T-cell (primary cell): ENCODE results near the gene ATP5F1B. TPM values are rescaled to one million over a fixed set of nuclear protein-coding genes. Genes with fewer than 3 reads are reported as not detected.

Source experiments
- ATAC-seq, 4 experiments: fragments of 200-7000 bp in 3 of 4; fragments of 150-1000 bp in 1 of 4; cut with Tn5 transposase; replicated peaks in 1 of 4; 1 replicate in 3 of 4; 2 replicates in 1 of 4; pipeline ENCODE4 v1.10.0; 2021; ENCODE audit warnings: moderate library complexity in 3 of 4, mild to moderate bottlenecking in 2 of 4, moderate number of reproducible peaks in 1 of 4
- CTCF ChIA-PET, 2 donors: fragments of 300-600 bp; sonication (Branson Sonifier 250); formaldehyde crosslinking; loops; one replicate each; lab custom pipeline; 2022; ENCODE audit warnings: antibody characterized with exemption in 2 of 2; lab: Charles Lee
- POLR2A ChIA-PET, 2 donors: fragments of 300-600 bp; sonication (Branson Sonifier 250); formaldehyde crosslinking; loops; one replicate each; lab custom pipeline; 2022; ENCODE audit warnings: antibody characterized with exemption in 2 of 2; lab: Charles Lee
- DNase-seq, 35 experiments: peaks; one replicate each; pipeline versions ENCODE4 v3.0.0 to v3.0.0-alpha.2; 2013 to 2023
- H3K27ac ChIP-seq: one replicate; pipeline ENCODE4 v1.5.1; 2013; ENCODE audit warnings: low read length
- H3K27me3 ChIP-seq, 2 experiments: replicated peaks in 1 of 2; 1 replicate in 1 of 2; 2 replicates in 1 of 2; pipeline versions ENCODE4 v1.6.1 to v1.7.0; 2013; ENCODE audit warnings: low read length in 1 of 2, mixed read lengths in 1 of 2; ENCODE audit not compliant: control insufficient read depth in 2 of 2, insufficient read depth in 2 of 2; ENCODE audit errors: extremely low read depth in 1 of 2
- H3K36me3 ChIP-seq, 2 donors: 1 replicate in 1 of 2; 2 replicates in 1 of 2; pipeline versions ENCODE4 v1.6.1 to v1.7.0; 2013; ENCODE audit warnings: low read length in 1 of 2; ENCODE audit not compliant: control insufficient read depth in 2 of 2, insufficient read depth in 1 of 2; ENCODE audit errors: extremely low read depth in 1 of 2
- H3K4me1 ChIP-seq, 2 experiments: 1 replicate in 1 of 2; 2 replicates in 1 of 2; pipeline versions ENCODE4 v1.6.1 to v1.7.0; 2013; ENCODE audit warnings: low read length in 2 of 2, mixed read lengths in 1 of 2; ENCODE audit not compliant: insufficient read depth in 2 of 2, control insufficient read depth in 1 of 2; ENCODE audit errors: extremely low read depth in 1 of 2
- H3K4me3 ChIP-seq, 2 donors: 1 replicate in 1 of 2; 2 replicates in 1 of 2; pipeline versions ENCODE4 v1.5.1 to v1.7.0; 2013; ENCODE audit warnings: mild to moderate bottlenecking in 2 of 2, low read length in 1 of 2, moderate library complexity in 1 of 2; ENCODE audit not compliant: control insufficient read depth in 1 of 2; ENCODE audit errors: extremely low read depth in 1 of 2
- H3K9me3 ChIP-seq: 2 replicates; pipeline ENCODE4 v1.7.0; 2013
- H3K27ac Mint-ChIP-seq, 2 donors: one replicate each; pipeline ENCODE4 v1.8.0; 2020 to 2021; ENCODE audit warnings: mild to moderate bottlenecking in 2 of 2, mixed read lengths in 2 of 2
- H3K27me3 Mint-ChIP-seq, 2 donors: one replicate each; pipeline ENCODE4 v1.8.0; 2021 to 2022; ENCODE audit warnings: mixed read lengths in 2 of 2
- H3K36me3 Mint-ChIP-seq: one replicate; pipeline ENCODE4 v1.8.0; 2021; ENCODE audit warnings: mixed read lengths
- H3K4me1 Mint-ChIP-seq, 3 donors: one replicate each; pipeline ENCODE4 v1.8.0; 2020 to 2022; ENCODE audit warnings: mixed read lengths in 3 of 3, mild to moderate bottlenecking in 1 of 3
- H3K4me3 Mint-ChIP-seq, 3 donors: one replicate each; pipeline ENCODE4 v1.8.0; 2020 to 2022; ENCODE audit warnings: mild to moderate bottlenecking in 3 of 3, mixed read lengths in 3 of 3, moderate library complexity in 3 of 3
- H3K9me3 Mint-ChIP-seq, 3 donors: one replicate each; pipeline ENCODE4 v1.8.0; 2020 to 2022; ENCODE audit warnings: mixed read lengths in 3 of 3
- WGBS: methylation state at CpG from one replicate; pipeline ENCODE4 v1.1.5; 2013; ENCODE audit warnings: missing lambda C conversion rate; ENCODE audit not compliant: insufficient coverage; 5-methylcytosine and 5-hydroxymethylcytosine counted together
- total RNA-seq, 35 experiments: library from RNA in 6 of 35; stranded (reverse) in 6 of 35; fragments of 120-200 nt in 1 of 35; gene quantifications; one replicate each; pipeline versions ENCODE4 v1.2.1 to v1.2.4 and lab custom pipeline; 2013 to 2026

The ATP5F1B gene
- total RNA-seq, 5 donors from 2014 or later (not counting 1 experiment from before 2014, with no cell fraction given), result 252 to 290 (median 283) TPM

GRCh38 chr12:56641219-56641618, 4.6 kb downstream of the ATP5F1B start:
- ATAC-seq (no peak), DNase-seq (no peak)
- no peak overlapping the region for H3K27ac ChIP-seq
- no peak overlapping the region for H3K4me3 ChIP-seq
- Mint-ChIP-seq H3K27ac (no peak overlapping the region), H3K4me1 (peaks cover 43 to 51% (median 46%) of the 10 kb centered on the region in 3 donors), H3K9me3 (no peaks in the 10 kb centered on the region), H3K27me3 (no peaks in the 10 kb centered on the region), H3K36me3 (peaks cover 51% of the 10 kb centered on the region), H3K4me3 (no peak overlapping the region)
- H3K4me1 ChIP-seq, result peaks cover 25 to 41% of the 10 kb centered on the region in 2 experiments
- no peaks in the 10 kb centered on the region for H3K27me3 ChIP-seq
- ChIA-PET POLR2A (interaction anchor here in 1 of 2 donors (0.7 to 1.2 kb wide), 2 partner anchors 12 to 903 kb away, joined by 4 to 12 read pairs; no protein-coding TSS in a partner anchor), CTCF (interaction anchor here in 1 of 2 donors (0.7 kb wide), 1 partner anchor 16 kb away, joined by 3 read pairs; no protein-coding TSS in a partner anchor)
- WGBS, result 100% methylated on average over 1 of the region's 6 CpGs
- no peaks in the 10 kb centered on the region for H3K9me3 ChIP-seq
- H3K36me3 ChIP-seq, result peaks cover 16 to 74% of the 10 kb centered on the region in 2 donors

DNA sequence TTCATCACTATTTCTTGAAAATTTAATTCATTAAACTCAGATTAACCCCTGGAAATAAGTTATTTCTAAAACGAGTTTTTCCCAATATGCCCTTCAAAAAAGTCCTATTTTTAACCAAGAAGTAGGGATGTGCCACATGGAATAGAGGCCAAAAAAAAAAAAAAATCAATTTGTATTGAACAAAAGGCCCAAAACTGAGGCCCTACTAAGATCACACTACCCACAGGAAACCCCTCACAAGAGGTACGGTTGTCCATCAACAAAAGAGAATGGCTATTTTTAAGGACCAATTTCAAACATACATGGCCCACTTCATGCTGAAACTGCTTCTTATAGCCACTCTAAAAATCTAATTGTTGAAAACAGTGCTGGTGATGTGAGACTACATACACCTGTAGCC, 8.2 kb downstream of the ATP5F1B start:
- H3K36me3 ChIP-seq, result peaks cover 14 to 56% of the 10 kb centered on the region in 2 donors
- no peak for DNase-seq
- H3K27ac ChIP-seq, result peak overlapping the region; percentile 90
- WGBS, result 67% methylated on average over 1 of the region's 2 CpGs
- no peak overlapping the region for H3K4me3 ChIP-seq
- no peak for ATAC-seq
- H3K27ac Mint-ChIP-seq, result peak overlapping the region; percentile 94 to 98
- no peaks in the 10 kb centered on the region for H3K9me3 ChIP-seq
- no peak overlapping the region for H3K4me3 Mint-ChIP-seq
- no peaks in the 10 kb centered on the region for H3K27me3 ChIP-seq
- no peaks in the 10 kb centered on the region for H3K9me3 Mint-ChIP-seq
- H3K4me1 Mint-ChIP-seq, result peaks cover 46 to 57% (median 53%) of the 10 kb centered on the region in 3 donors
- CTCF ChIA-PET, result interaction anchor here in 1 of 2 donors (1.2 kb wide), 1 partner anchor 9 kb away, joined by 3 read pairs; no protein-coding TSS in a partner anchor
- H3K27me3 Mint-ChIP-seq, result no peaks in the 10 kb centered on the region
- H3K4me1 ChIP-seq, result peaks cover 25 to 55% of the 10 kb centered on the region in 2 experiments
- peaks cover 33% of the 10 kb centered on the region for H3K36me3 Mint-ChIP-seq
- POLR2A ChIA-PET, result interaction anchor here in 1 of 2 donors (0.6 kb wide), 1 partner anchor 8 kb away, joined by 3 read pairs; no protein-coding TSS in a partner anchor

GRCh38 chr12:56636675-56637540, 8.9 kb downstream of the ATP5F1B start:
- Mint-ChIP-seq H3K27me3 (no peaks in the 10 kb centered on the region), H3K9me3 (no peaks in the 10 kb centered on the region), H3K27ac (peak overlapping the region; percentile 94 to 98), H3K4me1 (peaks cover 48 to 55% (median 53%) of the 10 kb centered on the region in 3 donors), H3K36me3 (peaks cover 26% of the 10 kb centered on the region), H3K4me3 (peak overlapping the region; percentile 89 to 100 (median 96))
- DNase-seq, result peak; percentile 73 to 99 (median 97)
- 0% methylated on average over 2 of the region's 12 CpGs for WGBS
- no peaks in the 10 kb centered on the region for H3K27me3 ChIP-seq
- CTCF ChIA-PET, result interaction anchor here (0.5 to 2.2 kb wide), 44 partner anchors 9 to 1107 kb away, joined by 3 to 29 read pairs (median 5); partner anchors contain the start of genes ATP5F1B (in 2 of the 2), PTGES3 (in 2 of the 2), RBMS2 (in 2 of the 2) and BLOC1S1 (in 1 of the 2)
- no peaks in the 10 kb centered on the region for H3K9me3 ChIP-seq
- peak overlapping the region; percentile 90 for H3K27ac ChIP-seq
- peaks cover 10 to 49% of the 10 kb centered on the region in 2 donors for H3K36me3 ChIP-seq
- H3K4me1 ChIP-seq, result peaks cover 32 to 55% of the 10 kb centered on the region in 2 experiments
- peak overlapping the region; percentile 83 to 92 for H3K4me3 ChIP-seq
- POLR2A ChIA-PET, result interaction anchor here (0.5 to 1.8 kb wide), 19 partner anchors 8 to 627 kb away, joined by 3 to 11 read pairs (median 5); partner anchors contain the start of genes ATP5F1B (in 2 of the 2), CNPY2 (in 1 of the 2), LRP1 (in 1 of the 2) and PTGES3 (in 1 of the 2)
- ATAC-seq, result peak; percentile 62 to 79 (median 65)

GRCh38 chr12:56635806-56636674, 9.7 kb downstream of the ATP5F1B start:
- H3K4me1 Mint-ChIP-seq, result peaks cover 57 to 62% (median 60%) of the 10 kb centered on the region in 3 donors
- DNase-seq (peak; percentile 65 to 88 (median 77)), ATAC-seq (peak; percentile 72 to 78 (median 77))
- ChIA-PET CTCF (interaction anchor here (0.5 to 2.2 kb wide), 40 partner anchors 8 to 1108 kb away, joined by 3 to 29 read pairs (median 5); partner anchors contain the start of genes ATP5F1B (in 2 of the 2), PTGES3 (in 2 of the 2), RBMS2 (in 2 of the 2) and BLOC1S1 (in 1 of the 2)), POLR2A (interaction anchor here (0.5 to 1.8 kb wide), 20 partner anchors 7 to 653 kb away, joined by 3 to 16 read pairs (median 6); partner anchors contain the start of genes ATP5F1B (in 2 of the 2), CNPY2 (in 1 of the 2), LRP1 (in 1 of the 2) and PTGES3 (in 1 of the 2))
- Histone ChIP-seq H3K4me1 (peaks cover 34 to 57% of the 10 kb centered on the region in 2 experiments), H3K36me3 (peaks cover 7 to 40% of the 10 kb centered on the region in 2 donors), H3K9me3 (no peaks in the 10 kb centered on the region), H3K27me3 (no peaks in the 10 kb centered on the region), H3K4me3 (peak overlapping the region; percentile 83 to 92), H3K27ac (peak overlapping the region; percentile 90)
- no peaks in the 10 kb centered on the region for H3K27me3 Mint-ChIP-seq
- H3K9me3 Mint-ChIP-seq, result no peaks in the 10 kb centered on the region
- H3K27ac Mint-ChIP-seq, result peak overlapping the region; percentile 94 to 98
- peak overlapping the region; percentile 89 to 100 (median 96) for H3K4me3 Mint-ChIP-seq
- H3K36me3 Mint-ChIP-seq, result peaks cover 22% of the 10 kb centered on the region
- WGBS, result 3% methylated on average over 17 of the region's 20 CpGs

- no peaks in the 10 kb centered on the region for H3K27me3 ChIP-seq
- H3K9me3 ChIP-seq, result no peaks in the 10 kb centered on the region
- Mint-ChIP-seq H3K27ac (peak overlapping the region; percentile 94 to 98), H3K27me3 (no peaks in the 10 kb centered on the region), H3K36me3 (peaks cover 19% of the 10 kb centered on the region), H3K4me3 (peak overlapping the region; percentile 89 to 100 (median 96)), H3K4me1 (peaks cover 65 to 70% (median 69%) of the 10 kb centered on the region in 3 donors), H3K9me3 (no peaks in the 10 kb centered on the region)
- peaks cover 38 to 66% of the 10 kb centered on the region in 2 experiments for H3K4me1 ChIP-seq
- DNase-seq, result peak in 34 of 35 experiments; percentile 25 to 76 (median 50)
- H3K27ac ChIP-seq, result peak overlapping the region; percentile 90
- peaks cover 7 to 31% of the 10 kb centered on the region in 2 donors for H3K36me3 ChIP-seq
- peak overlapping the region; percentile 83 to 92 for H3K4me3 ChIP-seq
- ChIA-PET CTCF (interaction anchor here (0.5 to 2.2 kb wide), 7 partner anchors 10 to 984 kb away, joined by 4 to 29 read pairs (median 5); partner anchors contain the start of genes ATP5F1B (in 1 of the 2) and PTGES3 (in 1 of the 2)), POLR2A (interaction anchor here (0.5 to 1.8 kb wide), 5 partner anchors 9 to 652 kb away, joined by 4 to 6 read pairs (median 6); no protein-coding TSS in a partner anchor)
- ATAC-seq, result peak; percentile 21 to 48 (median 42)
- WGBS, result 2% methylated on average over 37 of the region's 47 CpGs
Observed at GRCh38 chr12:56634837-56635791, 10.7 kb downstream of the ATP5F1B start.
